Activated gamma-delta T cell treated with Interleukin-2 at 50 U/mL for 16 hours (primary cell): ENCODE measurements around the gene RAMP3.

ENCODE experiments used
- DNase-seq: peaks from one replicate; pipeline ENCODE4 v3.0.0-alpha.2; 2020

RAMP3 gene

DNA sequence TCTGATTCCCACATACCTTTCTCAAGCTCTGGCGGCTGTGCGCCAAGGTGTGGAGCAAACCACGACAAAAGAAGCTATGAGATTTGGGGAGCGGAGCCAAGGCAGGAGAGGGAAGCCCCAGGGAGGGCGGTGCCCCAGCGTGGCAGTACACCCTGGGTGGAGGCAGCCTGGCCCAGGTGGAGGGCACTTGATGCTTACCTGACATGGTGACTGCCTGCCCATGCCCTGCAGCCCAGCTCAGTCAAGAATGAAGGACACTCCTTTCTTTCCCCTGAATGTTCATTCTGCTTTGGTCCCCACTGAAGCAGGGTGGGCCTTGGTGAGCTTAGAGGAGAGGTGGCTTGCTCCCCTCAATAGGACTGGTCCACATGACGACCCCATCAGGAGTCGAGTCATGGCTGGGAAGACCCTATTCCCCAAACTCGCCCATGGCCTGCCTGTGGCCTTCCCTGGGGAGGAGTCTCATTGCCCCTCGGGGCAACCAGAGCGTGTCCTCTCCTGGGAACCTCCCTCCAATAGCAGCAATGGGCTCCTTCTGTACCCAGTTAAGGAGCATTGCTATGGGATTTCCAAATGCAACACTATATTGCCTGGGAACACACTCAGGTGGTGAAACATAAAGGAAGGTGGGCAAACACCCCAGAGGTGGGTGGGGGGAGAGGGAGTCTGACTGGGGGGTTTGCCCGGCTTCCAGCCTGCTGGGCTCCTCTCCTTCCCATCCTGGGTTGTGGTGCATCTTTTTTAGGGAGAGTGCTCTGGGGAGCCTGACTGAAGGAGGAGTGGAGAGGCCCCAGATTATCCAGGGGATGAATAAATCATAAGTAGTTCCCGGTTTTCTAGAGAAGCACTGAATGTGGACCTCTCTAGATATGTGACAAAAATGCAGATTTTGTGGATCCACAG, 22.7 kb downstream of the RAMP3 start:
- no peak for DNase-seq

DNA sequence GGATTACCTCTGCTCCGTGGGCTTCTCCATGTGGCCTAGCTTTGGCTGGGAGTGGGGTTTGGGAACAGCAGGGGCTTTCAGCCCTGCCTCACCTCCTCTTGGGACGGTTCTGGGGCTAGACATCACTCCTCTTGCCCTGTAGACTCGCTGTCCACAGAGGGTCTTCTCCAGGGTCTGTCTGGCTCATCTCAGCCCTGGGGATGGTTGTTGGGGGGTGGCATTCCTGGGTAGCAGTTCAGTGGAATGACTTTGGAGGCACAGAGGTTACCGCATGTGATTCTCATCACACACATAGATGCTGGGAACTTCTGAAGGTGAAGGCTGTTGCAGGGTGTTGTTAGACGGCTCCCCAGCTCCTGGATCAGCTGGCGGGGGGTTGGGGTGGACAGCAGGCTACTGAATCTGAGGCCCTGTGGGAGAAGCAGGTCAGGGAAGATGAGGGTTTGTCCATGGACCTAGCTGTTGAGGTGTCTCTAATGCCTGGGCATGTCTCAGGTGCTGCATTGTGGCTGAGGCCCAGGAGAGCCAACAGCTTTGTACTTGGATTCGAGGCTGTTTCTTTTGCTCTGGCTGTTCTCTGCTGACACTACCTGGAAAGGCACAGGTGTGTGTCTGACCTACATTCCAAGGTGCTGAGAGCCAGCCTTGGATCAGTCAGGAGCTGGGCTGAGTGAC, 23.8 kb downstream of the RAMP3 start:
- DNase-seq, result no peak

DNA sequence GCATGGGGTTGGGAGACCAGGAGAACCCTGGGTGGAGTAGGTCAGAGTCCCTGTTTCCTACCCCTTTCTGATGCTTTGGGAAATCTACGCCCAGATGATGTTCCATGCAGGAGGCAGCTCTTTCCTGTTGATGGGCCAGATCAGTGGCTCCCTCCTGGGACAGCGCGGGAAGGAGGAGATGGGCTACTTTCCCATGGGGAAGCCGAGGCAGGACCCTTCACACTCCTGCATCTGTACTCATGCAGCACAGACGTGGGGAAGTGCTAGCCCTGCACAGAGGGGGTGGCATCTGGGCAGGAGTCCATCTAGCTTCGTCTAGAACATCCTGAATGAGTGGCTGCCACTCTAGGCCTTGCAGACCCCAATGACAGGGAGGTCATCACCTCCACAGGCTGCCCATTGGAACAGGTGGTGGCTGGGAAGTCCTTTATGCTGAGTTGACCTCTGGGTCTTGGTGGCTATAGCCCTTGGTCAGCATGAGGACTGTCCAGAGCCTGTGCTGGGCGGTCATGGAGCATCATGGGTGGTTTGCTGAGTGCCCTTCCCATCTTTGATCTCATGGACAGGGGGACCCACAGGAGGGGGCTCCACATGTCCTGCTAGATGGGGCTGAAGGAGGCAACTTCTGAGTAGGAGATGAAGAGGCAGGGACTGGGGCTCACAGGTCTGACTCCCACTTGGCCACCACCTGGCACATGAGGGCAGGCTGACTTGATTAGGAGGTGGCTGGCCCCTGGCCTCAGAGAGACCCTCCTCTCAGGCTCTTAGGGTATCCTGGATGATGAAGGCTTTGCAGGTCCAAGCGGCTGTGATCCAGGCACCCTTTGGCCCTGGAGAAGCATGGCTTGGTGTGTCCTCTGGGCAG, 24.6 kb downstream of the RAMP3 start:
- DNase-seq, result no peak

DNA sequence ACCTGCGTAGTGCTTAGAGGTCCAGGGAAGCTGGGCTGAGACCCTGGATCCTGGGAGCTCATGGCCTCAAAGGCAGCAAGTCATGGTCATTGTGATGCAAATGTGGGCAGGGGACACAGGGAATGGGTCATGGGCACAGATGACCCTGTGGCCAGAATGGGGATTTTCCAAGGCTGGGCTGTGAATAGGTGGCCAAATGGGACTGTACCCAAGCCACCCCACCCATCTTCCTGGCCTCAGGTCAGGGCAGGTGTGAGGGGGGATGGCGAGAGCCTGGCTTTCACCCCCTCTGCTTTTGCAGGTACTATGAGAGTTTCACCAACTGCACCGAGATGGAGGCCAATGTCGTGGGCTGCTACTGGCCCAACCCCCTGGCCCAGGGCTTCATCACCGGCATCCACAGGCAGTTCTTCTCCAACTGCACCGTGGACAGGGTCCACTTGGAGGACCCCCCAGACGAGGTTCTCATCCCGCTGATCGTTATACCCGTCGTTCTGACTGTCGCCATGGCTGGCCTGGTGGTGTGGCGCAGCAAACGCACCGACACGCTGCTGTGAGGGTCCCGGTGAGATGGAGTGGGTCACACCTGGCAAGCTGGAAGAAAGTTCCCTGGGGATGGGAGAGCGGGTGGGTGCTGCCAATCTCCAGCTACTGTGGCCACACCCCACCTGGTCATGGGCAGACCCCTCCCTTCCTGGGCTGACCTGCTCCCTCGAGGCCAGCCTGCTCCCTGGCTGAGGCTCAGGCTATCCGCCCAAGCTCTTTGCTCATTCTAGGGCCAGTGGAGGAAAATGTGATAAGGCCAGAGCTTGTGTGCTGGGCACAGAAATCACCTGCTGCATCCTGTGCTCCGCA, 25.5 kb downstream of the RAMP3 start:
- no peak for DNase-seq

DNA sequence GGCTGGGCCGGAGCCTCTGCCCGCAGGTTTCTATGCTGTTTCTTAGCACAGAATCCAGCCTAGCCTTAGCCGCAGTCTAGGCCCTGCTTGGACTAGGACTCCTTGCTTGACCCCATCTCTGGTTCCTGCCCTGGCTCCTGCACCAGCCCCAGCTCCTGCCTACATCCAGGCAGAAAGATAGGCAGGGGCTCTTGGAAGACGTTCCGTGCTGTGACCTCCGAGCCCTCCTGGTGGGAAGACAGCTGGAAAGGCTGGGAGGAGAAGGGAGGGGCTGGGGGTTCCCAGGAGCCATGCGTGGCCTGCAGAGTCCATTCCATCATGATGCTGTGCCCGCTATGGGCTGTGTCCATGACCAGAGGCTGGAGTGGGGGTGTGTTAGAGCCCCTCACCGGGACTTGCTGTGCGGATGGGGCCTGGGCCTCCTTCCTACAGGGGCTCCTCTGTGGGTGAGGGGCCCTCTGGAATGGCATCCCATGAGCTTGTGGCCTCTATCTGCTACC, 26.2 kb downstream of the RAMP3 start:
- DNase-seq, result no peak

DNA sequence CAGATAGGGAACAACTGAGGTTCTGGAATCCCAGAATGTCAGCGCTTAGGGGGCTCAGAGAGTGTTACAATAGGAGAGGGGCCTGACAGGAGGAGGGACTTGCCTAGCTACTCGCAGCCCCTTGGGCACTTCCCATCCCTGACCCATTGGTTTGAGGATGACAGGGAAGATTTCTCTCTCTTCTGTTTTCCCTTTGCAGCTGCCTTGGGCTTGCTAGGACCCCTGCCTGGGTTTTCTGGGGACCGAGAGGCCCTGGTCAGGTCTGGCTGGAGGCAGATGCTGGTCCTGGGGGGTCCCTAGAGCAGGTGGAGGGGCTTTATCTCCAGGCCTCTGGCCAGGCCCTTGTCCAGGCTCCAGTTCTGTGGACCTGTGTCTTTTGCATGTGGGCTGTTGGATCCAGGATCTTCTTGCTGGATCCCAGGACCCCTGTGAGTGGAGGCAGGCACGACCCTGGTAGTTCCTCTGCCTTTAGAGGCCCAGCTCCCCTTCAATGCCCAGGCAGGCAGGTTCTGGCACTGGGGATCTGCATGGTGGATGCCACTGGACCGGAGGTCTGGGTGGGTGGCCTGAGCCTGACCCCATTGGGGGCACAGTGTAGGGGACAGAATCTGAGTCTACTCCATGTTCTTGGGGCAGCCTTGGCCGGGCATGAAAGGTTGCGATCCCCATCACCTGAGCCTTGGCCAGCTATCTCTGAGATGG, 26.9 kb downstream of the RAMP3 start:
- DNase-seq, result no peak

DNA sequence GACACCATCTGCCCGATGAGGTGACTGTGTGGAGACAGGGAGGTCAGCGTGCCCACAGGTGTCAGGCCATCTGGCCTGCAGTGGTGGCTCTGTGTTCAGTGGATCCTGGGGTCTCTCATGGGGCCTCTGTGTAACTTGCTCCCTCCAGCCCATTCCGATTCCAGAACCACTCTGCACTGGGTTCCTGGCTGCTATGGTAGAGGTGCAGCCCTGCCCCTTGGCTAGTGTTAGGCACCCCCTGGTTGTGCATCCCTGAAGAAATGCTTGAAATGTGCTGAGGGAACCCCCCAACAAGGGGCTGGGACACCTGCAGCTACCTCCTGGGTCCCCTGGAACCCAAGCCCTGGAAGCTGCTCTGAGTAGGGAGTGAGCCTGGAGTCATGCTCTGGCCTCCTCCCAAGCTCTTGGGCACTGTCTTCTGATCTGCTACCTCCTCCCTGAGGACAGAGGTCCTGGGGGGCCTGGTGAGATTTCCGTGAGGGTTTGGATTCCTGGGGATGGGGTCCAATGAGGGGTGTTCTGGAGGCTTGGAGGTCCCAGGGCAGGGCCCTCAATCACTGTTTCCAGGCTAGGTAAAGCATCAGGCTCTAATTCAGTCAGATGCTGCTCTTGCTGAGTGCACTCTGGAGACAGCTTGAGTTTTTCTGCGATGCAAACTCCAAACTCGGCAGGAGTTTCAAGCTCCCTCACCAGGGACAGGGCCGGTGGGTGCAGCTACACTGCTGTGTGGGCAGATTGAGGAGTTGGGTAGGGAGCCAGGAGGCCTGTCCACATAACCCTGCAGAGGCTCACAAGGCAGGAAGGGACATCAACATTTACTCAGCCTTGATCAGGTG, 27.7 kb downstream of the RAMP3 start:
- DNase-seq, result no peak

DNA sequence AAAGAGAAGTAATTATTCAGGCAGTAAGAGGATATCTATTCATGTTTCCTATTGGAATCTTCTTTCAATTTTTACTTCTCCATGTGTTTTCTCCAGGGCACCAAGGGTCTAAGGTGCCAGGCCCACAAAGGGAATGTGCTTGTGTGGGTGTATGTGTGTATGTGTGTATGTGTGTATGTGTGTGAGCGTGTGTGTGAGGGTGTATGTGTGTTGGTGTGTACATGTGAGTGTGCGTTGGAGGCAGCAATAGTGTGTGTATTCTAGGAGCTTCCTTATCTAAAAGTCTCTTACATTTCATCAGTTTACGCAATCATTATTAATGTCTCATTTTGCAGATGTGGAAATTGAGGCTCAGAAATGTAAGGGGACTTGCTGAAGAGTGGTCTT, 28.3 kb downstream of the RAMP3 start:
- DNase-seq, result no peak

DNA sequence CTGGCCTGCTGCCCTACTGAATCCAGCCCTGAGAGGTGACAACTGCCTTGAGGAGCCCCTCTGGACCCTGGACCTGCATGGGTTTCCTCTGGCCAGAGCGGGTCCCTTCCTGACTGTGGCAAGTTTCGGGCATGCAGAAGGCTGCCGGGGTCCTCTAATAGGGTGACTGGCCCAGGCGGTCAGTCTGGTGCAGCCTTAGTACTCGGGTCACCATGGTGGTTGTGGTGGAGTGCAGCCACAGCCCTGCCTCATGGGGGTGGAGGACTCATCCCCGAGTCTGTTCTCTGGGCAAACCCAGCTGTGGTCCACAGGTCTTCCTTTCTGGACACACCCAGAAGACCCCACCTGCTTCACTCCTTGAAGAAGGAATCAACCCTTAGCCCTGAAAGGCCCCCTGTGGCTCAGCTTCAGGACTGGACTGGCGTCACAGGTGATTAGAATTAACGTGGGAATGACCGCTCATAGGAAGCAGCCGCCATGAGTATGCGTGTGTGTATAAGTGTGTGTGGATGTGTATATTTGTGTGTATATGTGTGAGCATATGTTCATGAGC, 28.7 kb downstream of the RAMP3 start:
- DNase-seq, result no peak

DNA sequence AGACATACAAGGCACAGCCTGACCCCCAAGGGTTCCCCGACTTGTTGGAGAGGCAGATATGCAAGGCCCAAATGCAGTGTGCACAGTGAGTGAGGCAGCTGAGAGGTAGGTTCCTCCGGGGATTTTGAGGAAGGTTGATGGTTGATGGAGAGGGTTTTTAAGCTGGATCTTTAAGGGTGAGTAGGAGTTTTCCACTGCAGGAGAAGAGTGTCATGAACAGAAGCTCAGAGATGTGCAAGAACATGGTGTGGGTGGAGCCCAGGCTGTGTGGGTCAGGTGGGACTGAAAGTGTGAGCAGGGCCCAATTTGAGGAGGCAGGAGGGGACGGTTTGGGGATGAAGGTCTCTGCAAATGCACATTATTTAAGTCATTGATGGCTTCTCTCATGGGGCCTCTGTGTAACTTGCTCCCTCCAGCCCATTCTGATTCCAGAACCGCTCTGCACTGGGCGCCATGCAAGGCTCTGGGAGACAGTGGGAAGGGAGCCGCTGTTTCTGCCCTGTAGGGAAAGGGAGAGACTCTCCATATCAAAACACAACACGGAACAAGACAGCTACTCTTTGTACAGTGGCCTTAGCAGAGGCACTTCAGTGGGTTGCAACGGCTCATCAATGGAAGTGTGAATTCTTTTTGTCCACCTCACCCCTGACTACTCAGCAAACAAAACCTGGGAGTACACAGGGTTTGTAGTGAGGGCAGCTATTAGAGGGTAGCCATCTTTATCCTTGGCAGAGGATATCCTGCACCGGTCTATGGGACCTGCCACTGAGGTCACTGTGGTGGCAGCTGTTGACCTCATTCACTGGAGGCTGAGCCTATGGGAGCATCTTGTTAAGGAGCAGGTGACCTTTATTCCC, 29.7 kb downstream of the RAMP3 start:
- no peak for DNase-seq

DNA sequence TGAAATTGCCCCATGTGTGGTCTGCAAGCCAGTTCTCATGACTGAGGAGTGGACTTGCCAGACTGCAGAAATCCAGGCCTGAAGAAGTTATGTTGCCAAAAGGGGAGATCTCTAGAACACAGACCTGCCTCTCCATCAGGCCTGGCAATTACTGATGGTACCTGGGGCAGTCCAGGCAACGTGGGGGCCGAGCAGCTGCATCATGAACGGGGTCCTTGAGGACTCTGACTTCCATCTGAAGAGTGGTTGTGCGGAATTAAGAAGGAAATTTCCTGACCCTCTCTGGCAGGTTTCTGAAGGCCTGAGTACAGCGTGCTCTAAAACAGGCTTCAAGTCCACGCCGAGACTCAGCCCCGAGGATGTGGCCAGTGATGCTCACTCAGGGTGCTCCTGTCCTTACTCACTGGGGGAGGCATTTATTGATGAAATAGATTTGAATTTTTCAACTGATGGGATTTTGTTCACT, 30.4 kb downstream of the RAMP3 start:
- DNase-seq, result no peak

DNA sequence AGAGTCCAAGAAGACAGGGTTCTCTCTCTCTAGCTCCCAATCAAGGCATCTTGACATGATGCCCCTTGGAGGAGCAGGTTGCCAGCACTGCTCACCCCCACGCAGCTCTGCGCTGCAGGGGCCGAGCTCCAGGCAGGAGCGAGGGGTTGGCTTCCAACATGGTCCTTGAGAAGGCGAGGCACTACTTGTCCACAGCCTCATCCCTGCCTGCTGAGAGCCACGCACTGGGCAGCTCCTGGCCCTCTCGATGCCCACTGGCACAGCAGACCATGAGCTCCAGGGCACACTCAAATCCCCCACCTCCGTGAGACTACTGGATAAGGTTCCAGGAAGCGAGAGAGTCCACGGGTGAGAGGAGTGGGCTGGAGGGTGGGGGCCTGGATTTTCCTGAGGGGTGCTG, 31.1 kb downstream of the RAMP3 start:
- DNase-seq, result no peak

DNA sequence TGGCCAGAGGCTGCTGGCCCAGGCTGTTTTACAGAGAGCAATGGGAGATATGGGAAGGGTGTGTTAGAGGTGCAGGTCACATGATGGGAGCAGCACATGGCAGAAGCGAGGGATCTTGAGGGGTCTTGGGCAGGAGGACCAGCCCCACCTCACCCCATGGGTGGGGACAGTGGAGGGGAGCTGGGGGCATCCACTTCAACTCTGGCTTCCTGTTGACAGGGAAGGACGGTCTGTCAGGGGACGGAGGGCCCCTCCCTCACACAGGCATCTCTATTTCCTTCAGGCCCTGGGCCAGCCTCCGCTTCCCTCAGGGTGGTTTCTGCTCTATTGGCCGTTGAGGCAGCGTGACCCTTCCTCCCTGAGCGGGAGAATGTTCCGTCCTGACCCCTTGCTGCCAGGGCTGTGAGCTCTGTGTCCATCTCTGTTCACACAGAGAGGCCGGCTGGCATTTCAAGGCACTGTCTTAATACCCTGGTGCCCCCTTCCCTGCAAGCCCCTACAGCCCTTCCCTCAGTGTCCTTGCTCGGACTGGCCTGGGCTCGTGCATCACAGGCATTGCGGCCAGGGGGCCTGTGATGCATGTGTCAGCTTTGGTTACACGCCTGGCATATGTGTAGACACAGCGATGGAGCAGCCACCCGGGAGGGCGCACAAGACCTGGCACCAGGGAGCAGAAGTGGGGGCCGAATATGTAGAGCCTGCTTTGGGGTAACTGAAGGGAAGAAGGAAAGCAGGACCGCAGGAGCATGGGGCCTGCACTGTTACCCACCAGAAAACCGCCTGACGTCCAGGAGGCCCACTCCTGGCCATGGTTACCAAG, 31.8 kb downstream of the RAMP3 start:
- DNase-seq, result no peak

DNA sequence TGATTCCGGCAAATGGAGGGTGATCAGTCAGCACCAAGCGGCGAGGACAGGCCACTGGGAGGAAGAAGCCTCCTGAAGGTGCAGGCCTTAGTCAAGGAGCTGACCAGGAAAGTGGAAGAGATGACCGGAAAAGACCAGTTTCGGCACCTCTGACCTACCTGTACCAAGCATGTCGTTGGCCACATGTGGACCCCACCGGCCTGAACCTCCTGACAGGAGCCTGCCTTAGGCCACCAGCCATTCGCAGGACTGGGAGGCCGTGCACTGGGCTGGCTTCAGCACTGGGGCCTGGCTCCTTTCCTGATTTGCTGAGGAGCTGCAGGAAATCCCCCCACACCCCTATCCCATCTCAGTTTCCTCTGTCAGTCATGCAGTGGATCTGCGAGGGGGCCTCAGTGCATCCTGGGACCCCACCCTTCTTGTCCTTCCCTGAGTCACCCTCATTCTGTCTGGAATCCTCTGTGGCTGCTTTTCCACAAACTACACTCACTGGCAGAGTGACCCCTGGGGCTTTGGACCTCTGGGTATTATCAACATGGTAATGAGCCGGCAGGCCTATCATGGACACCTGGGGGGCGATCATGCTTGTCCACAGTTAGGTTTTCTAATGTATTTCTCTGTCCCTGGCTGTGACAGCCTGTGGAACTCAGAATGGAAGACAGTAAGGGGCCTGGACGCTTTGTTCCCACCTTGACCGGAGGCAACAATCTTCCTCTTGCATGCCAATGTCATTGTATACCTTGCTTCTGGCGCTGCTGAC, 33.0 kb downstream of the RAMP3 start:
- DNase-seq, result no peak

DNA sequence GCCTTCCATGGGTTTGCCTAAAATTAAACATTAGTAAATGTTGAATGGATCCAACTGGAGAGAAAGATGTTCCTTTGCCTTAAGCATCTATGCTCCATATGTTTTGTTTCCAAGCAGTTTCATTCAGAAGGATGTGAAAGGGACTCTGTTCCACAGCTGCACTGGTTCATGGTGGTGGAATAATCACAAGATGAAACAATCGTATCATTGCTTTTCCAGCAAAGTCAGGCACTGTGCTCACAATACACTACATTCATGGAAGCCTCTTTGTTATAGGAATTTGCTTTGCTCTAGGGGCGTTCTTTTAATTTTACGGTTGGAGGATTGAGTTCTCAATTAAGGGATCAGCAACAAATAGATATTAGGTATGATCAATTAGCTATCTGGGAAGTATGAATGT, 33.8 kb downstream of the RAMP3 start:
- no peak for DNase-seq

DNA sequence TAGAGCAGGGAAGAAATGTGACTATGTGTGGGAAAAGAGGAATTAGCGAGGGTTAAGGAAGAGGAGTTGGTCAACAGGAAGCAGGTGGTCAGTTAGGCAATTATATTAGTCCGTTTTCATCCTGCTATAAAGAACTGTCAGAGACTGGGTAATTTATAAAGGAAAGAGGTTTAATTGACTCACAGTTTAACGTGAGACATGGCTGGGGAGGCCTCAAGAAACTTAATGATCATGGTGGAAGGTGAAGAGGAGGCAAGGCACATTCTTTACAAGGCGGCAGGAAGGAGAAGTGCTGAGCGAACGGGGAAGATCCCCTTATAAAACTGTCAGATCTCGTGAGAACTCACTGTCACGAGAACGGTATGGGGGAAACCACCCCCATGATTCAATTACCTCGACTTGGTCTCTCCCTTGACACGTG, 35.0 kb downstream of the RAMP3 start:
- no peak for DNase-seq

DNA sequence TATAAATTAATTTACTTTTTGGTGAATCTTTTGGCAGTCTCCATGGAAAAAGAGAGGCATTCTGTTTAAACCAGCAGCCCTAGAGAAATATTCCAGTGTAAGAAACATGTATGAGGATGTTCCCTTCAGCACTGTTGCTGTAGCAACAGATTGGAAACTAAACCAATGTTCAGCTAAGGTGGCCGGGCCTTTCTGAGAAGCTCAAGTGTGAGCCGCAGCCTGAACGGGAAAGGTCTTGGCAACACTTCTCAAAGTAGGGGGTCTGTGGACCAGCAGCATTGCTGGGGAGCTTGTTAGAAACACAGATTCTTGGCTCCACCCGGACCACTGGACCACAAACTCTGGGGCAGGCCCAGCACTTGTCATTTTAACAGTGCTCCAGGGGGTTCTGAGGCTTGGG, 36.2 kb downstream of the RAMP3 start:
- DNase-seq, result no peak

DNA sequence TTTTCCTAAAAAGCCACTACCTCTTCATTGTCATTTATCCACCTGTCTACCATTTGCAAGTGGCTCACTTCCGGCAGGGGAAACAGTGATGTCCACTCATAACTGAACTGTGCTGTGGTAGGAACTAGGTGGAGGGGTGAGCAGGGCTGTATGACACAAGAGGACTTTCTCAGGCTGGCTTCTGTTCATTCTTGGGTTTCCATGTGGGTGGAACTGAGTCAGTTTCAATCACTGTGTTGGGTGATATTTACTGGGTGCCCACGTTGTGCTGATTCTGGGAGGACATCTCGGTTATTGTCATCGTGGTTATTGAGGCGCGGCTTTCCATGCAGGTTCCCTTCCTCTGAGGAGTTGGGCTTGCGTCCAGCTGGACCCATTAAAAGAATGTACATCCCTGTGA, 38.8 kb downstream of the RAMP3 start:
- DNase-seq, result no peak
